ENCODE results near the gene ABCG1.

GRCh38 chr21:42216726-42217572 is 2.0 kb upstream of the ABCG1 start:
- TF ChIP-seq CTCF (IDR thresholded peaks at IDR 0.05) (no peak), POLR2A (IDR thresholded peaks at IDR 0.05) (no peak)

Data from Peyer's patch (tissue), 4 donors.